Fibroblast of mammary gland (primary cell): ENCODE results near the gene DCAKD.

Source experiments
- DNase-seq: peaks from one replicate; pipeline ENCODE4 v3.0.0-alpha.2; 2010; ENCODE audit warnings: low read depth
- H3K4me3 ChIP-seq: 2 replicates; pipeline ENCODE4 v1.5.1; 2011; ENCODE audit warnings: low read depth, mild to moderate bottlenecking, low read length, moderate library complexity; ENCODE audit not compliant: control insufficient read depth
- TF ChIP-seq, protein P1 (sequence below): conservative IDR thresholded peaks from 2 replicates; pipeline ENCODE4 v1.5.1; 2011; ENCODE audit warnings: low read depth, low read length, inconsistent platforms; ENCODE audit not compliant: control insufficient read depth, insufficient read depth

Gene DCAKD

DNA sequence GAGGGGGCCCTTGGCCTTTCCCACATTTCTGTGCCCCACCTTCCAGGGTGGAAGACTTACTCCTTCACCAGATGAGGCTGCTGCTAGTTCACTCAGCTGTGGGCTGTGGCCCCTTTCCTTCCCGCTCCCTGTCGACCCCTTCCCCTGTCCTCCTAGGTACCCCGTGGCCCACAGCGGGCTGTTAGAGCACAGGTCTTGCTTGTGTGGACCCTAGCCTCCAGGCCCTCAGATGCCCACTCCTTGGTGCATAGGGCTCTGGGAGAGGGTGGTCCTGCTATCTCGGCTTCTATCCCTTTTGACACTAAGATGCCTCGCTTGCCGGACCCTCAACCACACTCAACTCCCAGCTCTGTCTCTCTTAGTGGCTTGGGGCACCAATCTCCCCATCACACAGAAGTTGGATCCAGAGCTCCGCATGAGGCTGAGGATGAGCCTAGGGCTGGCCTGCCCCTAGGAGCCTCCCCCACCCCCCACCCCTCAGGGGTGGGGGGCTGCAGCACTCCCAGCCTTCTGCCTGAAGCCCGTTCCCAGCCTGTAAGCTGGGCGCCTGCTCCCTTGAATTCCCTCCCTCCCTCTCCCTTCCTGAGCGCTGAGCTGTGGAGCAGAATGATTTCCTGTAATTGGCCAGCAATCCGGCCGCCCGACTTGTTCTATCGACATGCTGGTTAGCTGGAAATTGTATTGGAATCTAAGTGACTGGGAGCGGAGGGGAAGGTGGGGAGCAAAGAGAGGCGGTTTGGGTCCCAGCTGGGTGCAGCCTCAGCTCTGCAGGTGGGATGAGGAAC lies 30.9 kb downstream of the DCAKD start:
- TF ChIP-seq, protein P1, sequence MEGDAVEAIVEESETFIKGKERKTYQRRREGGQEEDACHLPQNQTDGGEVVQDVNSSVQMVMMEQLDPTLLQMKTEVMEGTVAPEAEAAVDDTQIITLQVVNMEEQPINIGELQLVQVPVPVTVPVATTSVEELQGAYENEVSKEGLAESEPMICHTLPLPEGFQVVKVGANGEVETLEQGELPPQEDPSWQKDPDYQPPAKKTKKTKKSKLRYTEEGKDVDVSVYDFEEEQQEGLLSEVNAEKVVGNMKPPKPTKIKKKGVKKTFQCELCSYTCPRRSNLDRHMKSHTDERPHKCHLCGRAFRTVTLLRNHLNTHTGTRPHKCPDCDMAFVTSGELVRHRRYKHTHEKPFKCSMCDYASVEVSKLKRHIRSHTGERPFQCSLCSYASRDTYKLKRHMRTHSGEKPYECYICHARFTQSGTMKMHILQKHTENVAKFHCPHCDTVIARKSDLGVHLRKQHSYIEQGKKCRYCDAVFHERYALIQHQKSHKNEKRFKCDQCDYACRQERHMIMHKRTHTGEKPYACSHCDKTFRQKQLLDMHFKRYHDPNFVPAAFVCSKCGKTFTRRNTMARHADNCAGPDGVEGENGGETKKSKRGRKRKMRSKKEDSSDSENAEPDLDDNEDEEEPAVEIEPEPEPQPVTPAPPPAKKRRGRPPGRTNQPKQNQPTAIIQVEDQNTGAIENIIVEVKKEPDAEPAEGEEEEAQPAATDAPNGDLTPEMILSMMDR = no peak
- peak; percentile 28 for DNase-seq
- no peak overlapping the region for H3K4me3 ChIP-seq

DNA sequence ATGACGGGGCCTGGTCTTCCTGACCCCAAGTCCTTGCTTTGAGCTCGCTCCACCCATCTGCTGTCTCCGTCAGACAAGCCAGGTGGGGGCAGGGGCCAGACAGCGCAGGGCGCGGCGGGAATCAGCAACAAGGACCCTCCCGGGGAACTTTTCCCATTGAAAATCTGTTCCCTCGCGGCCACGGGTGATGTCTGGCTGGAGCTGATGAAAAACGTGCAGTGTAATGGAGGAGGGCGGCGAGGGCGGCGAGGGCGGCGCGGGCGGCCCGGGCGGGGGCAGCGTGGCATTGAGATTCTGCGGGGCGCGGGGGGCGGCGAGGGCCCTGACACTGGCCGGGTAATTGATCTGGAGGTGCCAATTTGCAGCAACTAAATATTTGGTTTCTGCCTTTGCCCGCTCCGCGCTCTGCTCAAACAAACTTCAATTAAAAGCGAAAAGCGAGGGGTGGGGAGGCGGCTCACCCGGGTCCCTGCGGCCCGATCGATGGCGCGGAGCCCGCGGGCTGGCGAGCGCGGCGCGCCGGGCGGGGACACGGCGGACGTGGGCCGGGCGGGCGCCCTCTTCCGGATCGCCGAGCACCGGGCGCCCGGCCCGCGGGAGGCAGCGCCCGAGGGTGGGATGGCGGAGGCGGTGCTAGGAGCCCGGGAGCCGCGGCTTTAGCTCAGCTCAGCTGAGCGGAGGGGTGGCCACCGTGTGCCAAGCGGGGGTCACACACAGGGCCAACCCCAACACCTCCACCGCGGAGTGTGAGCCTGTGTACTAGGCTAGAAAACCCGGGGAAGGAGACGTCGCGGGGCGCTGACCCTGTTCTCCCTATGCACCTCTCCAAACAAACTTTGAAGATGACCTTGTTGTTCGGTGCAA lies 32.4 kb downstream of the DCAKD start:
- peak; percentile 30 for DNase-seq
- TF ChIP-seq, protein P1 = no peak
- peak overlapping the region; percentile 46 for H3K4me3 ChIP-seq

DNA sequence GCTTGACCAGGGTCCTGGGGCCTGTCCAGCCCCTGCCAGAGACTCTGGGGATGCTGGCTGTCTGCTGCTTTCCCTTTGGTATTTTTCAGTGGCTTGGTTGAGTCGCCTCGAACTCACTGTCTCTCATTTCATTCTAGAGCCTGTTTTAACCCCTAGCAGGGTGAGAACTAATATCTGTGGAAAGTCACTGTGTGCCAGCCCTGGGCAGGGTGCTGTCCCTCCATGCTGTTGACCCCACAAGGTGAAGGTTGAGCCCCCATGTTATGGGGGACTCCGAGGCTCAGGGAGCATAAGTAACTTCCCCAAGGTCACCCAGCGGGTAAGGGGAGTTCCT lies 33.0 kb downstream of the DCAKD start:
- peak overlapping the region; percentile 46 for H3K4me3 ChIP-seq
- DNase-seq = no peak
- TF ChIP-seq, protein P1 = no peak

DNA sequence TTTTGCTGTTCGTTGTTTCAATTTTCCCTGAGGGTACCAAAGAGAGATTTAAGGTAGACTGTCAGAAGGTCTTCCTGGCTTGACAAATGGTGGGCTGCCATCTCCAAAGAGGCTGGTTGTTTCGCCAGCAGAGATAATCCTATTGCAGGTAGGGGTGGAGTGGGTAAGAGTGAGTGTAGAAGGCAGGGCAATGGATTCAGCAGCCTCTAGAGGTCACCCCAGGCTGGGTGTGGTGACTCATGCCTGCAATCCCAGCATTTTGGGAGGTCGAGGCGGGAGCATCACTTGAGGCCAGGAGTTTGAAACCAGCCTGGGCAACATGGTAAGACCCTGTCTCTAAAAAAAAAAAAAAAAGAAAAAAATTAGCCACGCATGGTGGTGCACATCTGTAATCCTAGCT lies 34.6 kb downstream of the DCAKD start:
- TF ChIP-seq, protein P1 = peak; percentile 27
- no peak overlapping the region for H3K4me3 ChIP-seq
- peak; percentile 37 for DNase-seq

DNA sequence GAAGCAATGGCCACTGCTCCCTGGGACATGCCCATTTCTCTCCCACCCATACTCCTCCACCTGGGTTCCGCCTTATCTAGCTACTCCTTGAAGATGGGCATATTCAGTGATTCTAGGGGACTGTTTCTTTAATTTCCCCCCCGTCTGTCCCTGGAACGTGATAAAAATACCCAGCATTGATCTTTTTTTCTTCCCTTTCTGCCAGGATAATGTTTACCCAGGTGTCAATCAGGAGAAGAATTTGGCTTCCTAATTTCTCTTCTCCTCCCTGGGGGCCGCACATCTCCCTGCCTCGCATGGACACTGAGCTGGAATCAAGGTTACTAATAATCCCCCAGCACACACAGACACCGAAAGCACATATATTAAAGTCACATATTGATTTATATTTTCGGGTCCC lies 35.2 kb downstream of the DCAKD start:
- H3K4me3 ChIP-seq = no peak overlapping the region
- TF ChIP-seq, protein P1 = no peak
- no peak for DNase-seq

DNA sequence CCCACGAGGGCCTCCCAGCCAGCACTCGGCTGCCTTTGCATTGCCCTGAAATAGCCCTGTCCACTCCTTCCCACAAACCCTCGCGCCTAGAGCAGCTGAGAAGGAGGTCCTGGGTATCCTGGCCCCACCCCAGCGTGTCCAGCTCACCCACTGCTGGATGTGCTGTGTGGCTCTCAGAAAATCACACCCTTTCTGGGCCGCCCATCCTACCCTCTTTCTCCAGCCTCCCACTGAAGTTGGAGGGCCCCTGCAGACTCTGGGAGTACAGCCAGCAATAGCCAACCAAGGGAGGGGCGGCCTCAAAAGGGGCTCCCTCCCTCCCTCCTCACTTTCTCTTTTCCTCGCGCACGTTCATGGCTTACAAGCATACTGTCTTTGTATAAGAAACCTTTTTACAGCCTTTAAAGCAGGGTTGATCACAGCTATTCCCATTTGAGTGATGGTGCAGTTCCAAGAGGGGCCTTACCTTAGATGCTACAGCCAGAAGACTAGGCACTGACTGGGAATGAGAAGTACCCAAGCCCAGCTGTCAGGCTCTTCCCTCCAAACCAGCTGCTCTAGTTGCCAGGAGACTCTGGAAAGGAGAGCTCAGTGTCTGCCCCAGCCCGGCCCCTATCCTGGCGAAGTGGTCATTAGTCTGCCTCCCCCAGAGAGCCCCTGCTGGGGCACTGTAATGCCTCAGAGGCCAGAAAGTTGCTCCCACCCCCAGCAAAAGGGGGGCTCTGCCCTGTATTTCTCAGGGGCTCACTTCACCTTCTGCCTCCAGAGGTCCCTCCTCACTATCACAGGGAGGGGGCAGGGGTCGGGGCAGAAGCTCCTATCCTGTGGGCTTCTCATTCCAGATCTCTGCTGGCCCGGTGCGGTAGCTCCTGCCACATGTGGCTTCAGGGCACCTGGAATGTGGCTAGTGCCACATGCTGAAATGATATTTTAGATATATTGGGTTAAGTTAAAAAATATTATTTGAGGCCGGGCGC lies 38.1 kb downstream of the DCAKD start:
- peak; percentile 35 for DNase-seq
- H3K4me3 ChIP-seq = no peak overlapping the region
- TF ChIP-seq, protein P1 = no peak
